HG02588 (cell line): ENCODE data around the gene HRAS.

Source experiments
- ATAC-seq: cut with Tn5 transposase; IDR thresholded peaks from one replicate; pipeline ENCODE4 v1.9.1; 2021; ENCODE audit warnings: mild to moderate bottlenecking, moderate library complexity; ENCODE audit not compliant: unreplicated experiment

Gene HRAS

DNA sequence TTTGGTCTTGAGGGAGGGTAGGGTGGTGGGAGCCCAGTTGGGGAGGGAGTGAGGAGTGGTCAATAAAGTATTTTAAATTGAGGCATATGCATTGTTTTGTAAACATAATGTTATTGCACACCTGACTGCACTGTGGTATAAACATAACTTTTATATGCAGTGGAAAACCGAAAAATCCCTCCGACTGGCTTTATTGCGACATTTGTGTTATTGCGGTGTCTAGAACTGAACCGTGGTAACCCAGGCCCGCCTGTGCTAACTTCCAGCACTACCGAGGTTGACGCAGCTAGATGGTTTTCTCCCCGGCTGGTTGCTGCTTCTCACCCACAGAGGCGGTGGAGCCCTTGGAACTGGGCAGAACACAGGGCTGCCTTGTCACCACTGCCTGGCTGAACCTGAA, 20.8 kb downstream of the HRAS start:
- no peak for ATAC-seq

DNA sequence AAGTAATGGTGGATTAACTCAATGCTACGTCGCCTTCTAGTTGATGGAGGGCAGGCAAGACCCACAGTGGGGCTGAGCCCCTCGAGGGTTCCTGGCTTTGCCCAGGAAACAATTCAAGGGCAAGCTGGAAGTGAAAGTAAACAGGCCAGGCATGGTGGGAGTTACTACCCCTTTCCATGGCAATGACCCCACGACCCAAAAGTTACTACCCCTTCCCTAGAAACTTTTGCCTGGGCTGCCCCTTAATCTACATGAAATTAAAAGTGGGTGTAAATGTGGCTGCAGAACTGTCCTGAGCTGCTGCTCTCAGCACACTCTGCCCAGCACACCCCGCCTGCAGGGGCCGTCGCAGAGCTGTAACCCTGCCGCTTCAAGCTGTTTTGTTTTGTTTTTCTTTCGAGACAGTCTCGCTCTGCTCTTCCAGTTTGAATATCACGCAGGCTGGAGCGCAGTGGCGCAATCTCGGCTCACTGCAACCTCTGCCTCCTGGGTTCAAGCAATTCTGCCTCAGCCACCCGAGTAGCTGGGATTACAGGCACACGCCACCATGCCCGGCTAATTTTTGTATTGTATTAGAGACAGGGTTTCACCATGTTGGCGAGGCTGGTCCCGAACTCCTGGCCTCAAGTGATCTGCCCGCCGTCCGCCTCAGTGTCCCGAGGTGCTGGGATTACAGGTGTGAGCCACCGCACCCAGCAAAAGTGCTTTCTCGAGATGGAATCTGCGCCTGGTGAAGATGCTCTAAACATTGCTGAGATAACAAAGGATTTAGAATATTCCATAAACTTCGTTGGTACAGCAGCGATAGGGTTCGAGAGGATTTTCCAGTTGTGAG, 22.4 kb downstream of the HRAS start:
- ATAC-seq, result no peak

DNA sequence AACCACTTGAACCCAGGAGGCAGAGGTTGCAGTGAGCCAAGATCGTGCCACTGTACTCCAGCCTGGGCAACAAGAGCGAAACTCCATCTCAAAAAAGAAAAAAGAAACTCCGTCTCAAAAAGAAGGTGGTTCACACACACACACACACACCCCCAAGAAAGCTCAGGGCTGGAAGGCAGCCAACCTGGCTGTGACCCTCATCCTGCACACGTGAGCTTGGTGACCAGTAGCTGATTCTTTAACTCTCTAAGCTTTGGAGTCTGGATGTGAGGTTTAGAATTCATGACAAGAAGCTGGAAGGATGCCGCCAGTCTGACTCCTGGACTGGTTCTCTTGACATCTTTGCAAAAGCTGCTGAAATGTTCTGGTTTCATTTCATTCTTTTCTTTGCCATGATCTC, 26.4 kb downstream of the HRAS start:
- ATAC-seq, result no peak

DNA sequence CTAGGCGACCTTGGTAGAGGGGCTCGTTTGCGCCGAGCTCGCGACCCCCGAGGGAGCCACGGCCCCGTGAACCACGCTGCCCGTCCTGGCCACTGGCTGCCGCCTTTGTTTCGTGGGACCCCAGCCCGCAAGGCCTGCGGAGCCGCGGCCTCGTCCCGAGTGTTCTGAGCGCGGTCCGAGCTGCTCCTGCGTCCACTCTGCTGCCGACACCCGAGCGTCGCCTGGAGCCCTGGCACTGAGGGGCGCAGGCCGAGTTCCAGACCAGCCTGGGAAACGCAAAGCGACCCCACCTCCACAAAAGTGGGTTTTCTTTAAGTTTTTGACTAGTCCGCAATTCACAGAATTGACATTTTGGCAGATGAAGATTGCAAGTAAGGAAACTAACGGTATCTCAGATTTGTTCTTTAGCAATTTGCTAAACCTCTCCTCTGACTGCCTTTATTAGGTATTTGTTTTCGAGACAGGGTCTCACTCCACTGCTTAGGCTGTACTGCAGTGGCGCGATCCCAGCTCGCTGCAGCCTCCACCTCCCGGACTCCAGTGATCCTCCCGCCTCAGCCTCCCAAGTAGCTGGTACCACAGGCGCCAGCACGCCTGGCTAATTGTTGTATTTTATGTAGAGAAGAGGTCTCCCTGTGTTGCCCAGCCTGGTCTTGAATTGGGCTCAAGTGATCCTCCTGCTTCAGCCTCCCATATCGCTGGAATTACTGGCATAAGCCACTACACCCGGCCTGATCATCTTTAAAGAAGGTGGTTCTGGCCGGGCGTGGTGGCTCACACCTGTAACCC, 27.5 kb downstream of the HRAS start:
- ATAC-seq, result no peak

DNA sequence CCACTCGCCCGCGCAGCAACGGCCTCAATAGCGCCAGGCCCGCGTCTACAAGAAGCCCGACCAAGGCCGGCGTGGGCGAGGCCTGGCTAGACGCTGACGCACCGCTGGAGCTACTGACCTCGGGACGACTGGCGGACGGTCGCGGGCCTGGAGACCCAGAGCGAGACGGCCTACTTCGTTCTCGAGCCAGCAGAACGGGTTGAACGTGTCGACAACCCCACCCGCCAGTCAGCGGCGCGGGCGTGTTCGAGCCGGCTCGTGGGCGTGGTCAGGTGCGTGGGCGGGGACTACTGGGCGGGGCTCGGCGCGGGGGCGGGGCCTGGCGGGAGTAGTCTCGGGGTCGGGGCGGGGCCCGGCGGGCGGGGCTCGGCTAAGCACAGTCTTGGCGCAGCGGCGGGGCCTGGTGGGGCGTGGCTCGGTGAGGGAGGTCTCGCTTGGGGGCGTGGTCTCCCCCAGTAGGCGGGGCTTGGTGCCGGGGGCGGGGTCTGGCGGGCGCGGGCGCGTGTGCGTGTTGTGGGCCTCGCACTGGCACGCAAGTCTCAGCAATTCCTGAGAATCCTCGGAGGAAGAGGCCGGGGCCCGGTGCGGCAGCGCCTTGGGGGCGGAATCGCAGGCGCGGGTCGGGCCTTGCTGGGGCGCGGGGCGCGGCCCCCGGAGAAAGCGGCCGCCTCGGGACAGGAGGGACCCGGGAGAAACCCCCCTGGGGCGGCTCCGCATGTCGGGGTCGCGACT, 28.2 kb downstream of the HRAS start, which contains the start of gene RNH1:
TSS of gene RNH1 (minus strand) at position 248 of the 732 bp plus-strand sequence. CDS start 5,080 bp downstream, outside the sequence.
- peak; percentile 48 for ATAC-seq

DNA sequence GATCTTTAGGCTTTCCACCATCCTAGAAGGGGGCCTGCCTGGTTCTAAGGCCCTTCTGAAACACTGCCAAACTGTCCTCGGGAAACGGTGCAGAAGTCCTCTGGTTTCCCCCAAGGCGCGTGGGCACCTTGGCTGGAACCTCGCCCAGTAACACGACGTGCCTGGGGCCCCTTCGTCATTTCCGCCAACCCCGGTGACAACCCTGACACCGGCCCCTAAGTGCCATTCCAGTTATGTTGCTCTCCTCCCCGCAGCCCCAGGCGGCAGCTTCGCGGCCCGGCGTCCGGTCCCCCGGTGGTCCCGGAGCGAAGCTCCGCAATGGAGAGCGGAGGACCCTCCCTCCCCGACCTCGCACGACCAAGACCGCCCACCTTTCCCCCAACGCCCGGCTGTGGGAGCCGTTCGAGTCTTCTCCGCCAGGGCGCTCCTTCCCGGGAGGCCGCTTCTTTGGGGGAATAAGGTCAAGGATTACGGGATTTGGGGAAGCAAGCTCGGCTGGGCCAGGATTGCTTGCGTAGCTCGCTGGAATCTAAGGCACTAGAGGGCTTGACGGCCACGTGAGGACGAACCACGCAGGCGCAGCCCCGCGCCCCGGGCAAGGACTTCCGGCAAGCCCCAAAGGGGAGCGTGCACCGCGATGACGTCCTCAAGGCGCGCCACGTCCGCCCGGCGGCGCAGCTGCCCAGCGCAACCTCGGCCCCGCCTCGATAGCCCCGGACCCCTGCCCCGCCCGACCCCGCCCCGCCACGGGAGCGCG, 29.0 kb downstream of the HRAS start:
- ATAC-seq, result peak; percentile 54

DNA sequence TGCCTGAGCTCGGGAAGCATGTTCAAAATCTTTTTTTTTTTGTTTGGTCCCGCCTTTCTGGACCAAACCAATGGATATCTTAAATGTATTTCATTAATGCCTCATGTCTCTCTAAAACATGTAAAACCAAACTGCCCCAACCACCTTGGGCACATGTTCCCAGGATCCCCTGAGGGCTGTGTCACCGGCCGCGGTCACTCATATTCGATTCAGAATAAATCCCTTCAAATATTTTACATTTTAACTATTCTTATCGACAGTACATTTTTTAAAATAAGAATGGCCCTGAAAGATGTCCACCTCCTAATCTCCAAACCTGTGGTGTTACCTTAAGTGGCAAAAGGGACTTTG, 30.4 kb downstream of the HRAS start:
- ATAC-seq, result no peak

DNA sequence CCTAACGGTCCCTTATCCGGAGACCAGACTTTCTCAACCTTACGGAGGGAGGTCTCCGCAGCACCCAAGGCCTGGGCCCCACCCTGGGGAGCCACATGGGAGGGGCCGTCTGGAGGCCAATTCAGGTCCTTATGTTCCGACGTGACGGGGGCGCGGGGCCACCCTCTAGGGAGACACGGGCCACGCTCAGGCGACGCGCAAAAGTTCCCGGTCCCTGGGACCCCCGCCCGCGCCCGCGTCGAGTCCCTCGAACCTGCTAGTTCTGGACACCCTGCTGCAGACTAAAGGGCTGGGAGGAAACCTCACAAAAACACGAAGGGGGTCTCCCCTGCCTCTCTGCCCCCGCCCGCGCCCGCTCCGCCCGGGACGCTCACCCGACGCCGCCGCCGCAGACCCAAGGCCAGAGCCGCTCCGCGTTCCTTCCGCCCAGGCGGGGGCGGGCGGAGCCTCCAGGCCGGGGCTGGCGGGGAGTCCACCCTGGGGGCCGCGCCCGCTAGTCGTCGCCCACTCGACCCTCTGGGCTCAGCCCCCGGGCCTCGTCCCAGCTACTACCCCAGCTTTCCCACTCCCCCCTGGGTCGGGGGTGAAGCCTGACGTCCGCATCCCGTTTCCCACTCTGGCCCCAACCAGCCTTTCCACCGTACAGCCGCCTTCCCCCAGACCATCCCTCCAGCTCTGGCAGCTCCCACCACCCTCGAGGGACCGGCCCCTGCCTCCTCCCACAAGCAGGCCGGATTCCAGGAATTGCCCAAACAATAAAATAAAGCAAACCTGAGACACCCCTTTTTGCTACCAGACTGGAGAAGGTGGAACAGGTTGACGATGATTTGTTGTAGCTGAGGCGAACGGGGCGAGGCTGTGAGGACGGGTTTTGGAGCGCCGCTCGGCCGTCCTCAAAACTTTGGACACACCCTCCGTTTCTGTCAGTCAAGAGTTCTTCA, 31.1 kb downstream of the HRAS start:
- no peak for ATAC-seq

DNA sequence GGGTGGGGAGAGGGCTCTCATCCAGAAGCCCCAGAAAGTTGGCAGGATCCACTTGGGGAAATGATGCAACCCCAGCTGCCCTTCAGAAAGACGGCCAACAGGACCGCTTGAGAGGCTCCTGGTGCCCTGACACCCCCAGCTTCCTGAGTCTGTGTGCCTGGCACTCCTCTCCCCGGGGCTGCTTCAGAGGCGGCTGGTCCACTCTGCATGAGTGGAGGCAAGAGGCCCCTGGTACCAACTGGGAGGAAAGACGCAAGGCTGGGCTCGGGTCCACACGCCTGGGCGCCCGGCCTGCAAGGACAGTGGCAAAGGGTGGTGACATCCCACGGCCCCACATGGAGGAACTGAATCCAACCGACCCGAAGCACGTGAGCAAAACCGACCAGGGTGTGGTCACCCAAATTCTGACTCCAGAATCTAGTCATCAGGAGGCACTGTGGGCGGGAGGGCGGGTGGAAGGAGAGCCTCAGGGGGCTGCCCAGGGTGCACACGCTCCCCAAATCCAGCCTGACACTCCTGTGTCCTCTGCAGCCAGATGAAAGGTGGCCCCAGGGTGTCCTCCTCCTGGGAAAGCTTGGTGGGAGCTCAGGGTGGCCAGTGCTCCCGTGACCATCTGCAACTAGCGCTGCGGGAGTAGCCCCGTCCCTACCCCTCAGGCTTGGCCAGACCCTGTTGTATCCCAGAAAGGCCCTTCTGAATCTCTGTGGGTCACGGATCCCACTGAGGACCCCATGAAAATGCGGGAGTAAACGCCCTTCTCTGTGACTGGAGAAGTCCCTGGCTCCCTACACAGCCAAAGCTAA, 32.0 kb downstream of the HRAS start:
- ATAC-seq, result no peak

DNA sequence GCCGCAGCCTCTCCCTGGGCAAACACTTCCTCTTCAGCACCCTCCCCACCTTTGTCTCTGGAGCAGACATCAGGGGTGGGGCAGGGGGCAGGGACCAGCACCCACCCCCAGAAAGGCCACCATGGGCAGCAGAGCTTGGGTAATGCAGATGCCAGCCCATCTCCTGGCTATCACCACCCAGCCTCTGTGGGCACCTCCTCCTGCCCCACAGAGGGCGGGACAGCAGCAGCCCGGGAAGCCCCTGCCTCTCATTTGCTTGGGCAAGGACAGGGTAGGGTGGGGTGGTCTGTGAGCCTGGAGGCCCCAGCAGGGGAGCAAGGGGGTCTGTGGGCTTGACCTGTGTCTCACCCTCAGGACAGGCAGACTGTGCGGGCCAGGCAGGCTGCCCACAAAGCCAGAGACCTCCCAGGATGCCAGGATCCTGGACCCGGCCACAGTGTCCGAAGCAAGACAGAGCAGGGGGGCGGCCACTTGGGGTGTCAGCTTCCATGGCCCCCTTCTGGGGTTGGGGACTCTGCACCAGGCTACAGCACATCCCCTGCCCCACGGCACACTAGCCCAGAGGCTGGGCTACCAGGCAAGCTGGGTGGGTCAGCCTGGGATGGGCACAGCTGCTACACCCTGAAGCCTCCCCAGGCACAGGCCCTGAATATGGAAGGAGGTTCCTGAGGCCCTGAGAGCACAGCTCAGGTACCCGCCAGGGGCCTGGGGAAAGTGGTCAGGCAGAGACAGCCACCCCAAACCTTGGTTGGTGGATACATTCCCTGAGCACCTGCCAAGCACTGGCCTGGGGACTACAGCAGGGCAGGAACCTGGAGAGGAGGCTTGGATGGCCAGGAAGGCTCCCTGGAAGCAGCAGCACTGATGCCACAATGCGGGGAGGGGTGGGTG, 32.8 kb downstream of the HRAS start:
- no peak for ATAC-seq

DNA sequence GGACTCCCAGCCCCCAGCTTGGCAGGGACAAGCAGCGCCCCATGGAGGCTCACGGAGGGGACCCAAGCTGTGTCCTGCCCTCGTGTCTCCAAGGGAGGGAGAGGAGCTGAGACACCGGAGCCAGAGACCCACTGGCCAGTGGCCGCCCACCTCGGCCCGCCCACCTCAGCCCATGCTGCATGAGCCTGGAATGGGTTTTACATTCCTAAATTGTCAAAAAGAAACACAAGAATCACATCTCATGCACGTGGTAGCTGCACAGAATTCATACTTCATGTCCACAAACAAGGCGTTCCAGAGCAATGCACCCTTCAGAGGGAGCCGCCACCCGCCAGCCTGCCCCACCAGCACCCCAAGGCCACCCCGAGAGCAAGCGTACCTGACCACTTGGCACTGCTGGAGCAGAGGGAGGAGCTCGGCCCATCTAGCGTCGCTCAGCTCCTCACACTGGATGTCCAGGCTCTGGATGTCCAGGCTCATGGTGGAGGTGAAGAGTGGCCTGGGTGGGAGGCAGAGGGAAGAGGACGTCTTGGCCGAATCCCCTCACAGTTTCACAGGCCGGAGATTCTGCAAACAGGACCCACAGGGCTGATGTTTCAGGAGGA, 33.6 kb downstream of the HRAS start:
- no peak for ATAC-seq

DNA sequence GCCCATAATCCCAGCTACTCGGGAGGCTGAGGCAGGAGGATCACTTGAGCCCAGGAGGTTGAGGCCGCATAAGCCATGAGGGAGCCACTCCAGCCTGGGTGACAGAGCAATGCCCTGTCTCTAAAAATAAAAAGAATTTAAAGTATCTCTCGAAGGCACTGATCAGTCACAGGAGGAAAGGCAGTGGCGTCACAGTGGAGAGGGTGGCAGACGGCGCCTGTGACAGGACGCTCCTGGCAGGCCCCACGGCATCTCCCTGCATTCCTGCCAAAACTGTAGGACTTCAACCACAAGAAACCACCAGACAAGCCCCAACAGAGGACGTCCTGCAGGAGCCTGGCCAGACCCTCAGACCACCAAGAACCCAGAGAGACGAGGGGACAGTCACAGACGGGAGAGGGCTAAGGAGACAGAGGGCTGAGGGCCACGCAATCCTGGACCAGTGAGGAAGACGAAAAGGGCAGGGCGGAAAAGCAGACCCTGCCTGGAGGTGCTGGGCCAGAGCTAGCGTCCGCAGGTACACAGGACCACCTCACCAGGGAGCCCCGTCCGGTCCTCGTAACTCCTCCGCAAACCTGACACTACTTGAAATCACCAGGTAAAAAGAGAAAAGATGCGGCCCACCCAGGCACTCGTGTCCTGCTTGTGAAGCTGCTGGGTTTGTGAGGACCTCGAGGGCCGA, 34.2 kb downstream of the HRAS start:
- no peak for ATAC-seq

DNA sequence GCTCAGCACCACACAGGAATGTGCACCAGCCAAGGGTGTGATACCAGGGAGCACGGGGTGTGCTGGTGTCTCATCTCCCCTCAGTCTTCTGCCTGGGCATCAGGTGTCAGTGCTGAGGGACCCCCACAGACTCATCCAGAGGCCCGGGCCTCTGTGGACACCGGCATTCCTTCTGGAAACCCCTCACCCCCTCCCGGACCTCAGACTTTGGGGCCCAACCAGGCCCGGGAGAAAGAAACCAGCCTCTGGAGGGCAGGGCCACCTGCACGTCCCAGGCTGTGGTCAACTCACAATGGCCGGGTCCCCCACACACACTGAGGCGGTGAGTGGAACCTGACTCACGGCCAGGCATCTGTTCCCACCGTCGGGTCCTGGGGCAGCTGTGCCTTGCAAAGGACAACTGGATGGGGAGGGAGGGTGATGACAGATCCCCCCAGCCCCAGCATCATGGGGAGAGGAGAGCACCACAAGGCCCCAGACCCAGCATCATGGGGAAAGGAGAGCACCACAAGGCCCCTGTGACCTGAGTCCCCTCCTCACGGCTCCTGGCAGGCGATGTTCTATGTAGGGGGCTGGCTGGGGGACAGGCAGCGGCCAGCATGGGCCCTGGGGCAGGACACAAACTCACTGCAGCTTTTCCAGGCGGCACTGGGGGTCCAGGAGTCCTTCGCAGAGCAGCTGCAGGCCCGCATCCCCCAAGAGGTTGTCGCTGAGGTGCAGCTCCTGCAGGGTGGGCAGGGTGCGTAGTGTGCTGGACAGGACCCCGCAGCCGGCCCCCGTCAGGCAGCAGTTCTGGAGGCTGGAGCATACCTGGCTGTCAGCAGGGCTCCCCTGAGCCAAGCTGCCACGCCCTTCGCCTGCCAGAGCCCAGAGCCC, 35.9 kb downstream of the HRAS start:
- no peak for ATAC-seq

DNA sequence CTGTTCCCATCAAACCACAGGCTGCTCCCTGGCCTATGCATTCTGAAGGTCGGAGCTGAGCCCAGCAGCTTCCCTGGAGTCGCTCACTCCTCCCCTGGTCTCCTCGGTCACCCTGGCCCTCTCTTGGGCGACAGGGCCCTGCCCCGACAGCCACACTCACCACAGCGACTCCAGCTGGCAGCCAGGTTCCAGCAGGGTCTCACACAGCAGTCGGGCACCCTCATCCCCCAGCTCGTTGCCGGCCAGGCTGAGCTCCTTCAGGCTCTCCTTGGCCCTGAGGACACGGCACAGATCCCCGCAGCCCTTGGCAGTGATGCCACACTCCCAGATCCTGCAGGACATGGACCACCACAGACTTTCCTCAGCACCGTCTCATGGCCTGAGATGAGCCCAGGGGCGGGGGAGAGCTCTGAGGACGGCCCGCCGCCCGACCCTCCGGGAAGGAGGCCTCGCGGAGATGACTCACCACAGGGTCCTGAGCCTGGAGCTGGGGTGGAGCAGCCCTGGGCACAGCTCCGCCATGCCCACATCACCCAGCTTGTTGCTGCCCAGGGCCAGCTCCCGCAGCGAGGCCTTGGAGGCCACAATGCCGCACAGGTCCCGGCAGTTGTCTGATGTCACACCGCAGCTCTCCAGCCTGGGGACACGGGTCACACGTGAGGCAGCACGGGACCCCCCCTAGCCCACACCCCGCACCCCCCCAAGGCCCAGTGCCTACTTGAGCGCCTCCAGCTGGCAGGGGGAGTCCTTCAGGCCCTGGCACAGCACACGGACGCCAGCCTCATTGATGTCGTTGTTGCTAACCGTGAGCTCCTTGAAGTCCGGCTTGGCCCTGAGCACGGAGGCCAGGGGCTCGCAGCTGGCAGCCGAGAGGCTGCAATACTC, 36.8 kb downstream of the HRAS start:
- no peak for ATAC-seq
